Epithelial cell of proximal tubule (primary cell): ENCODE measurements around the gene PLA2G2F. TPM values are rescaled to one million over a fixed set of nuclear protein-coding genes. Genes with fewer than 3 reads are reported as not detected.

Experiments used
- DNase-seq: peaks from one replicate; pipeline ENCODE4 v3.0.0-alpha.2; 2011; ENCODE audit warnings: low read depth
- H3K4me3 ChIP-seq: 2 replicates; pipeline ENCODE4 v1.5.1; 2011; ENCODE audit warnings: low read depth, mild to moderate bottlenecking, low read length
- CTCF ChIP-seq: conservative IDR thresholded peaks from 2 replicates; pipeline ENCODE4 v1.5.1; 2012; ENCODE audit warnings: low read depth, mild to moderate bottlenecking, low read length
- total RNA-seq: library from RNA; depleted of rRNA; stranded (reverse); fragments of >200 nt; gene quantifications from 2 replicates; pipeline ENCODE4 v1.2.3, GENCODE V29; 2015

The PLA2G2F gene
- total RNA-seq, 1 donor from 2014 or later = 4.2 TPM

DNA sequence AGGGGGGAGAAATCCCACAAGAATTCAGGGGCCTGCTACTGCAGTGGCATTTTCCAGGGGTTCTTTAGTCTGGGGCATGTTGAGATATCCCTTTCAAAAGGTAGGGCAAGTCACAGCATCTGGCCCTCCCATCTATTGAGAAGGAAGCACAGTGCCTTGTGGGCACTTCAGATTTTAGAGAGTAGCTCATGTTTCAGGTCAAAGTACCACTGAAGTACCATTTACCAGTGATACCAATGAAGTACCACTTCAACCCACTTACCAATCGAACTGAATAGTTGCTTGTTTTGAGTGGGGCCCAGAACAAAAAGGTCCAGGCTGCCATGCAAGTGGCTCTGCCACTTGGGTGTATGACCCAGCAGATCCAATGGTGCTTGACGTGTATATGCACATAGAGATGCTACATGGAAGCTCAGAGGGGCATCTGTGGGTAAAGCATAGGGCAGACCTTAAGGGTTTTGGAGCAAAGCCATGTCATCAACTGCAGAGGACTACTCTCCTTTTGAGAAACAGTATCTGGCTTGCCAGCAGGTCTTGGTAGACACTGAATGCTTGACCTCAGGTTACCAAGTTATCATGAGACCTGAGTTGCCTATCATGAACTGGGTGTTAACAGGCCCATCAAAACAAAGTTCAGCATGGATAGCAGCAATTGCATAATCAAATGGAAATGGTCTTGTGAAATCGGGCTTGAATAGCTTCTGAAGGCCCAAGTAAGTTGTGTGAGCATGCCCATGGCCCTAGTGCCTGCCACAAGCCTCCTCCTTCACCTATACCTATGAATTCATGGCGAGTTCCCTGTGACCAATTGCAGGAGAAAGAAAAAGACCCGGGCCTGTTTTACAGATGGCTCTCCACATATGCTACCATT lies 43.3 kb upstream of the PLA2G2F start:
- no peak for TF ChIP-seq CTCF
- no peak overlapping the region for H3K4me3 ChIP-seq
- no peak for DNase-seq

GRCh38 chr1:20096840-20097447 lies 42.2 kb upstream of the PLA2G2F start:
- no peak overlapping the region for H3K4me3 ChIP-seq
- no peak for TF ChIP-seq CTCF
- no peak for DNase-seq

DNA sequence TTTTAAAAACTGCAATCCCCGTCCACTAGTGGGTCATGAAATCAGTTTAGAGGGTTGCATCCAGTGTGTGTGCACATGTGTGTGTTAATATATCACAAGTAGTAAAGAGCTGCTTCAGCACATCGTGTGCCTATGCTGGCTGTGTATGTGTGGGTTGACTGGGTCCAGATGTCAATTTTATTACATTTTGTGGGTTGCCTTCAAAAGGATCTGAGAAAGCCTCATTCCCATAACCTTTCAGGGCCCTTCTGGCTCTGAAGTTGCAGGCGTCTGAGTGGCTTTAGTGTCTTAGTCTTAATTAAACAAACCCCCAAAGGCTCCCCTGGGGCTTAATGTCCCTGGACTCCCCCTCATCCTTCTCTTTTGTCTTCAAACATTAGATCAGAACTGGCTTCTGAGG lies 39.6 kb upstream of the PLA2G2F start:
- no peak for TF ChIP-seq CTCF
- DNase-seq = no peak

DNA sequence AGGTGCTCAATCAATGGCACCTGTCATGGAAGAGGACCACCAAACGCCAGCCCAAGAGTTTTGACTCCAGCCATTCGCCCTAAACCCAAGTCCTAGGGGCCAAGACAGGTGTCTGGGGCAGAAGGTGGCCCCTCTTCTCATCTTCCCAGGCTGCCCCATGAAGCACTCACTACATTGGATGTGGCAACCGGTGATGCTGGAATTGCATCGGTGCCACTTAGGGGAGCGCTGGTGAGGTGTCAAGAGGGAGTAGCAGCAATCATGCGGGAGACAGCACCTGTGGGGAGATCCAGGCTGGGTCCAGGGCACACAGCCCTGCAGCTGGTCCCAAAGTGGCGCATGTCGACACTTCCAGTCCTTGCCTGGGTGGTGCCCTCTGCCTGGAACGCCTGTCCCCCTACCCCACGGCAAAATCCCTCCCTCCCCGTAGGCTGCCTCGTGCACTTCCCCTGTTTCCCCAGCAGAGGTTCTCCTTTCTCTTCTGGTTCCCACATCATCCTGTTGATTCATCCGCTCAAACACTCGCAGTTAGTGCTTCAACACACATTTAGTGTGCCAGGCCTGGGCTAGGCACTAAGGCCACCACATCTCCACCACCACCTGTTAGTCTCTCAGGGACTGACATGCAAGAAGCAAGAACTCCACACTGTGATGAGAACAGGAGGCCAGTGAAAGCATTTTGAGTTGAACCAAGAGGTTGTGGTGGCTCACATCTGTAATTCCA lies 38.3 kb upstream of the PLA2G2F start:
- no peak for DNase-seq
- H3K4me3 ChIP-seq = no peak overlapping the region
- peak; percentile 84 for TF ChIP-seq CTCF

More for the DNA sequence above, 39.6 kb upstream of the PLA2G2F start:
- no peak overlapping the region for H3K4me3 ChIP-seq

- no peak overlapping the region for H3K4me3 ChIP-seq
- no peak for DNase-seq
- no peak for TF ChIP-seq CTCF
These were observed 36.2 kb upstream of the PLA2G2F start for GRCh38 chr1:20102875-20103274.

- DNase-seq = no peak
- no peak overlapping the region for H3K4me3 ChIP-seq
- no peak for TF ChIP-seq CTCF
These were observed 33.3 kb upstream of the PLA2G2F start for GRCh38 chr1:20105856-20106255.
